ENCODE measurements around the gene ZNF664. TPM values are rescaled to one million over a fixed set of nuclear protein-coding genes. Genes with fewer than 3 reads are reported as not detected.

The ZNF664 gene
- total RNA-seq, 4 donors from 2014 or later: 16.3 to 41.5 (median 25.7) TPM

GRCh38 chr12:124009781-124010180 is 36.8 kb downstream of the ZNF664 start:
- 92 to 93% methylated on average over 6 of the region's 6 CpGs for WGBS, 2 donors
- DNase-seq (ENCODE audit: low spot score in 2 of 2): no peak
- TF ChIP-seq POLR2A (IDR thresholded peaks at IDR 0.05): no peak
- TF ChIP-seq CTCF (IDR thresholded peaks at IDR 0.05): no peak
- intact Hi-C loops (cut with DNase I; ENCODE audit: low total_unique reads): no loop called here
- H3K4me3 ChIP-seq (ENCODE audit: low read depth, poor library complexity, severe bottlenecking): no peak overlapping the region

- H3K4me3 ChIP-seq (ENCODE audit: low read depth, poor library complexity, severe bottlenecking): no peak overlapping the region
- TF ChIP-seq POLR2A (IDR thresholded peaks at IDR 0.05) (no peak), CTCF (IDR thresholded peaks at IDR 0.05) (no peak)
- peak in 1 of 2 donors; percentile 23 for DNase-seq (ENCODE audit: low spot score in 2 of 2)
- intact Hi-C loops (cut with DNase I; ENCODE audit: low total_unique reads): no loop called here
- WGBS, 2 donors: 85% methylated on average over 3 of the region's 3 CpGs
Measured at GRCh38 chr12:124010687-124011086, 37.7 kb downstream of the ZNF664 start.

DNA sequence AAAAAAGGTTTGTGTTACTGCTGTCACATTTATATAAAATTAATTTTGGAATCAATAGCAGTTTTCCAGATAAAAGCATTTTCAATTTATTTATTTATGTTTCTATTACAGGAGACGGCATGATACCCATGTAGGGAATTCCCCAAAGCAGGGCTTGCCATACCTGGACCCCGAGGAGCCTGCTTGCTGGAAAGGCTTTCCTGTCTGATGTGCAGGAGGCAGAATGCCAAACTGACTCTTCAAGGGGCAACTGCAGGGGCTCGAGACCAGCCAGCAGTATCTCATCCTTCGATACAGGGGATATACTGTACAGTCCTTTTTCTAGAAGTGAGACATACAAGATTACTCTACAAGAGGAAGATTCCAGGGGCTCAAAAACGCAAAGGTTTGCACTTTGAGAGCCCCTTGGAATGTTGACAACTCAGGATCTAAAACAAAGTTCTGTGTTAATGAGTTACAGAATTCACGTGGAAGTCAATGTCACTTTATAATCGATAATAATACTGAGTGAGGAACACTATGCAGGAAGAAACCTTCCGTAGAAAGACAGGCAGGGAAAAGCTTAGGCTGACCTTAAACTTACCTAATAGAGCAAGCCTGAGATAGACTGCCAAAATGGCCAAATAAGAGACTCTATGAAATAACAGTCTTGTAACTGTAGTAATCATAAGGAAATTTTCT is 38.6 kb downstream of the ZNF664 start:
- intact Hi-C loops (cut with DNase I; ENCODE audit: low total_unique reads): no loop called here
- no peak overlapping the region for H3K4me3 ChIP-seq (ENCODE audit: low read depth, poor library complexity, severe bottlenecking)
- 87 to 90% methylated on average over 8 of the region's 8 CpGs for WGBS, 2 donors
- DNase-seq (ENCODE audit: low spot score in 2 of 2): peak in 1 of 2 donors; percentile 26
- TF ChIP-seq POLR2A (IDR thresholded peaks at IDR 0.05) (no peak), CTCF (IDR thresholded peaks at IDR 0.05) (no peak)

- WGBS, 2 donors: 88 to 89% methylated on average over 7 of the region's 7 CpGs
- no peak for TF ChIP-seq POLR2A (IDR thresholded peaks at IDR 0.05)
- TF ChIP-seq CTCF (IDR thresholded peaks at IDR 0.05): no peak
- intact Hi-C loops (cut with DNase I; ENCODE audit: low total_unique reads): no loop called here
Measured at GRCh38 chr12:124013073-124013472, 40.1 kb downstream of the ZNF664 start.

GRCh38 chr12:124015494-124016461 is 42.8 kb downstream of the ZNF664 start:
- intact Hi-C loops (cut with DNase I; ENCODE audit: low total_unique reads): no loop called here
- H3K4me3 ChIP-seq (ENCODE audit: low read depth, poor library complexity, severe bottlenecking): no peak overlapping the region
- DNase-seq (ENCODE audit: low spot score in 2 of 2): peak in 1 of 2 donors; percentile 78
- WGBS, 2 donors: 93 to 95% methylated on average over 12 of the region's 13 CpGs
- TF ChIP-seq CTCF (IDR thresholded peaks at IDR 0.05) (no peak), POLR2A (IDR thresholded peaks at IDR 0.05) (no peak)

More at GRCh38 chr12:124013073-124013472, 40.1 kb downstream of the ZNF664 start:
- H3K4me3 ChIP-seq (ENCODE audit: low read depth, poor library complexity, severe bottlenecking): no peak overlapping the region
- DNase-seq (ENCODE audit: low spot score in 2 of 2): peak in 1 of 2 donors; percentile 62

Measured in lower leg skin (tissue), 4 donors.